HepG2 (cell line): Measurements from ENCODE around the gene EIF6. TPM values are rescaled to one million over a fixed set of nuclear protein-coding genes. Genes with fewer than 3 reads are reported as not detected.

ENCODE experiments used
- GATAD1 ChIP-seq: IDR thresholded peaks from 2 replicates; pipeline ENCODE4 v1.6.1; 2016; ENCODE audit warnings: missing genetic modification reagents, missing compliant biosample characterization
- HMG20A ChIP-seq: IDR thresholded peaks from 2 replicates; pipeline ENCODE4 v1.6.1; 2016; ENCODE audit warnings: borderline replicate concordance
- MAZ ChIP-seq, 2 experiments: sonication (generic) in 1 of 2; formaldehyde crosslinking in 1 of 2; IDR thresholded peaks; 2 replicates each; pipeline versions ENCODE4 v1.5.0 to v1.6.1; 2012 to 2020; ENCODE audit warnings: low read depth in 2 of 2, mild to moderate bottlenecking in 2 of 2, borderline replicate concordance in 1 of 2, improper control_type of control experiment in 1 of 2, low read length in 1 of 2, missing genetic modification reagents in 1 of 2, moderate library complexity in 1 of 2
- MTF2 ChIP-seq: sonication (generic); formaldehyde crosslinking; IDR thresholded peaks from 2 replicates; pipeline ENCODE4 v1.5.0; 2020; ENCODE audit warnings: missing genetic modification reagents, borderline replicate concordance
- NR2F6 ChIP-seq, 2 experiments: IDR thresholded peaks; 2 replicates each; pipeline ENCODE4 v1.6.1; 2016; ENCODE audit warnings: antibody characterized with exemption in 1 of 2, mild to moderate bottlenecking in 1 of 2
- SKIL ChIP-seq: sonication (generic); formaldehyde crosslinking; IDR thresholded peaks from 2 replicates; pipeline ENCODE4 v1.8.0; 2022; ENCODE audit warnings: missing genetic modification reagents, mild to moderate bottlenecking, moderate library complexity, borderline replicate concordance
- U2AF2 ChIP-seq: fragments of 200-400 bp; formaldehyde crosslinking; IDR thresholded peaks from 2 replicates; pipeline ENCODE4 v1.6.1; 2017; ENCODE audit warnings: low read depth, mild to moderate bottlenecking, low read length
- YEATS4 ChIP-seq: sonication (generic); formaldehyde crosslinking; IDR thresholded peaks from 2 replicates; pipeline ENCODE4 v1.4.0; 2020; ENCODE audit warnings: missing genetic modification reagents, borderline replicate concordance
- ZBED4 ChIP-seq: sonication (generic); formaldehyde crosslinking; IDR thresholded peaks from 2 replicates; pipeline ENCODE4 v1.4.0; 2020; ENCODE audit warnings: missing genetic modification reagents, borderline replicate concordance
- ZBTB43 ChIP-seq: sonication (generic); formaldehyde crosslinking; conservative IDR thresholded peaks from 2 replicates; pipeline ENCODE4 v1.4.0; 2020; ENCODE audit warnings: missing genetic modification reagents
- ZNF569 ChIP-seq: sonication (generic); formaldehyde crosslinking; IDR thresholded peaks from 2 replicates; pipeline ENCODE4 v1.5.0; 2020; ENCODE audit warnings: mild to moderate bottlenecking, missing genetic modification reagents, moderate library complexity, borderline replicate concordance
- ZSCAN21 ChIP-seq: sonication (generic); formaldehyde crosslinking; IDR thresholded peaks from 2 replicates; pipeline ENCODE4 v1.8.0; 2022; ENCODE audit warnings: mild to moderate bottlenecking, missing genetic modification reagents, moderate library complexity, borderline replicate concordance
- polyA plus RNA-seq, 8 experiments: library from polyadenylated mRNA; depleted of rRNA in 3 of 8; stranded (reverse) in 7 of 8; unstranded in 1 of 8; fragments of >200 nt; fragmentation: Illumina TruSeq in 4 of 8; extraction: Trizol in 4 of 8; gene quantifications; 2 replicates each; pipeline versions ENCODE4 v1.2.1 to v1.2.3, GENCODE V29; 2011 to 2016; ENCODE audit warnings: low read depth in 4 of 8, missing spikeins in 1 of 8, mixed read lengths in 1 of 8; ENCODE audit not compliant: insufficient read depth in 1 of 8
- total RNA-seq, 5 experiments: library from RNA; depleted of rRNA; stranded (reverse); fragments of >200 nt; fragmentation: Illumina TruSeq; extraction: Trizol; gene quantifications; 2 replicates each; pipeline ENCODE4 v1.2.3, GENCODE V29; 2016; ENCODE audit warnings: low read depth in 1 of 5
- TF ChIP-seq, protein P1 (sequence below): sonication (generic); formaldehyde crosslinking; IDR thresholded peaks from 2 replicates; pipeline ENCODE4 v1.4.0; 2020; ENCODE audit warnings: missing genetic modification reagents
- TF ChIP-seq, protein P2 (sequence below): sonication (generic); formaldehyde crosslinking; conservative IDR thresholded peaks from 2 replicates; pipeline ENCODE4 v1.4.0; 2020; ENCODE audit warnings: missing genetic modification reagents
- TF ChIP-seq, protein P3 (sequence below): sonication (generic); formaldehyde crosslinking; IDR thresholded peaks from 2 replicates; pipeline ENCODE4 v1.4.0; 2020; ENCODE audit warnings: missing genetic modification reagents

Gene EIF6
- total and polyA plus RNA-seq, 2 of the 13 experiments (the other 11 are each of a cell fraction or from before 2014, with no cell fraction given): 462 to 466 TPM

DNA sequence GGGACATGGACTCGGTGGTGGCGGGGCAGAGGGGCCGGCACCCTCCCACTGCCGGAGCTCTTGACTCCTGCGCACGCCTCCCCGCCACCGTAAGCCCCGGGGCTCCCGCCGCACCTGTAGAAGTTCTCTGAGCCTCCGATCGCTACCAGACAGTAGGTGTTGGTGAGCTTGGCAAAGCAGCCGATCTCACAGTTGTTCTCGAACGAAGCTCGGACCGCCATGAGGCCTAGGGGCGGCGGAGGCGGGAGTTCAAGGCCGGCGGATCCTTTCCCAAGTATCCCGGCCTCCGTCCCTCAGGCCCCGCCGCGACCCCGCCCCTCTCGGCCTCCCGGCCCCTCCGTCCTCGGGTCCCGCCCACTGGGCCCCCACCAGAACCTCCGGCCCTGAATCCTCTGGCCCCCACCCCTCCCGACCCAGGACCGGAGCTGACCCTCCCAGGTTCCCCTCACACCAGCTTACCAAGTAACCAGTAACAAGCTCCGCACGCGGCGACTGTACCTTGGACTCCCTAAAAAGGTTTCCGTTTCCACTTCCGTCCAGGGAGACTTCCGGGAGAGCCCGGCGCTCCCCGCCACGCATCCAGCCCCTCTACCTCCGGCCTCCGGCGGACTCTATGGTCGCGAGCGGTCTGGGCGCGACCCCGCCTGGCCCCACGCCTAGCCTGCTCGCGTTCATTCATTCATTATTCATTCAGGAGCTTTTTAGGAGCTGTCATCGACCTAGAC, at the start of gene EIF6 (continued):
- TF ChIP-seq ZBTB43 (CRISPR knock-in tag) (0 out of 2 replicates have a peak, but pooled peaks have one; percentile 9), ZNF569 (CRISPR knock-in tag) (0 out of 2 replicates have a peak, but pooled peaks have one; percentile 29), NR2F6 (IDR thresholded peaks at IDR 0.05) (no peak; the same call in none of the 2 replicates), NR2F6 (CRISPR knock-in tag; IDR thresholded peaks at IDR 0.05) (peak; percentile 58), ZSCAN21 (peak; percentile 92; the same call in 1 of the 2 replicates), U2AF2 (no peak; the same call in 1 of the 2 replicates), MTF2 (CRISPR knock-in tag) (no peak), HMG20A (CRISPR knock-in tag) (no peak; the same call in 1 of the 2 replicates), MAZ (IDR thresholded peaks at IDR 0.05; ENCODE audit: borderline replicate concordance, low read depth, low read length) (peak; percentile 98), MAZ (CRISPR knock-in tag; IDR thresholded peaks at IDR 0.05; ENCODE audit: low read depth) (peak; percentile 91), YEATS4 (CRISPR knock-in tag) (peak; percentile 99), GATAD1 (CRISPR knock-in tag) (peak; percentile 93), SKIL (CRISPR knock-in tag) (peak; percentile 74), ZBED4 (CRISPR knock-in tag) (peak; percentile 93)
- TF ChIP-seq, protein P1, sequence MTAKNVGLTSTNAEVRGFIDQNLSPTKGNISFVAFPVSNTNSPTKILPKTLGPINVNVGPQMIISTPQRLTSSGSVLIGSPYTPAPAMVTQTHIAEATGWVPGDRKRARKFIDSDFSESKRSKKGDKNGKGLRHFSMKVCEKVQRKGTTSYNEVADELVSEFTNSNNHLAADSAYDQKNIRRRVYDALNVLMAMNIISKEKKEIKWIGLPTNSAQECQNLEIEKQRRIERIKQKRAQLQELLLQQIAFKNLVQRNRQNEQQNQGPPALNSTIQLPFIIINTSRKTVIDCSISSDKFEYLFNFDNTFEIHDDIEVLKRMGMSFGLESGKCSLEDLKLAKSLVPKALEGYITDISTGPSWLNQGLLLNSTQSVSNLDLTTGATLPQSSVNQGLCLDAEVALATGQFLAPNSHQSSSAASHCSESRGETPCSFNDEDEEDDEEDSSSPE (CRISPR knock-in tag): peak; percentile 85
- TF ChIP-seq, protein P2, sequence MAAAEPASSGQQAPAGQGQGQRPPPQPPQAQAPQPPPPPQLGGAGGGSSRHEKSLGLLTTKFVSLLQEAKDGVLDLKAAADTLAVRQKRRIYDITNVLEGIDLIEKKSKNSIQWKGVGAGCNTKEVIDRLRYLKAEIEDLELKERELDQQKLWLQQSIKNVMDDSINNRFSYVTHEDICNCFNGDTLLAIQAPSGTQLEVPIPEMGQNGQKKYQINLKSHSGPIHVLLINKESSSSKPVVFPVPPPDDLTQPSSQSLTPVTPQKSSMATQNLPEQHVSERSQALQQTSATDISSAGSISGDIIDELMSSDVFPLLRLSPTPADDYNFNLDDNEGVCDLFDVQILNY (CRISPR knock-in tag): peak; percentile 78
- TF ChIP-seq, protein P3, sequence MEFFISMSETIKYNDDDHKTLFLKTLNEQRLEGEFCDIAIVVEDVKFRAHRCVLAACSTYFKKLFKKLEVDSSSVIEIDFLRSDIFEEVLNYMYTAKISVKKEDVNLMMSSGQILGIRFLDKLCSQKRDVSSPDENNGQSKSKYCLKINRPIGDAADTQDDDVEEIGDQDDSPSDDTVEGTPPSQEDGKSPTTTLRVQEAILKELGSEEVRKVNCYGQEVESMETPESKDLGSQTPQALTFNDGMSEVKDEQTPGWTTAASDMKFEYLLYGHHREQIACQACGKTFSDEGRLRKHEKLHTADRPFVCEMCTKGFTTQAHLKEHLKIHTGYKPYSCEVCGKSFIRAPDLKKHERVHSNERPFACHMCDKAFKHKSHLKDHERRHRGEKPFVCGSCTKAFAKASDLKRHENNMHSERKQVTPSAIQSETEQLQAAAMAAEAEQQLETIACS: peak; percentile 76
